Neural cell (in vitro differentiated cells): ENCODE data around the gene SEC24C. TPM values are rescaled to one million over a fixed set of nuclear protein-coding genes. Genes with fewer than 3 reads are reported as not detected.
"Not testable (repeated sequence)": the region's sequence is repeated elsewhere in the genome, so short reads cannot be mapped to it uniquely, and the experiment has no call there.

Experiments used
- H2AFZ ChIP-seq: fragments of 200-600, 300-800 bp; sonication (generic), shearing (Covaris generic); 2 replicates; pipeline ENCODE4 v1.6.0; 2014; ENCODE audit warnings: low read depth, mild to moderate bottlenecking, antibody characterized with exemption, low read length, moderate library complexity
- H3F3A ChIP-seq: fragments of 200-600 bp; shearing (Covaris generic); 2 replicates; pipeline ENCODE4 v1.6.1; 2016; ENCODE audit warnings: mild to moderate bottlenecking, moderate library complexity, mixed read lengths, antibody characterized with exemption, low read length; ENCODE audit not compliant: insufficient read depth, poor library complexity, severe bottlenecking
- H3K27ac ChIP-seq: fragments of 200-600, 300-800 bp; sonication (generic), shearing (Covaris generic); 2 replicates; pipeline ENCODE4 v1.5.1; 2014; ENCODE audit warnings: mild to moderate bottlenecking, low read length, moderate library complexity
- H3K27me3 ChIP-seq: fragments of 300-800, 200-600 bp; sonication (generic), shearing (Covaris generic); 2 replicates; pipeline ENCODE4 v1.6.0; 2014; ENCODE audit warnings: mild to moderate bottlenecking, low read depth, low read length, moderate library complexity; ENCODE audit not compliant: insufficient read depth
- H3K36me3 ChIP-seq: fragments of 300-800, 200-600 bp; sonication (generic), shearing (Covaris generic); 2 replicates; pipeline ENCODE4 v1.5.1; 2014; ENCODE audit warnings: mild to moderate bottlenecking, antibody characterized with exemption, low read length, moderate library complexity; ENCODE audit not compliant: insufficient read depth
- H3K4me2 ChIP-seq: fragments of 300-800, 200-600 bp; sonication (generic), shearing (Covaris generic); 2 replicates; pipeline ENCODE4 v1.6.0; 2014; ENCODE audit warnings: mild to moderate bottlenecking, low read length
- H3K4me3 ChIP-seq: fragments of 300-800, 200-600 bp; sonication (generic), shearing (Covaris generic); 2 replicates; pipeline ENCODE4 v1.5.1; 2014; ENCODE audit warnings: mild to moderate bottlenecking, low read length, moderate library complexity
- H3K79me2 ChIP-seq: fragments of 200-600 bp; shearing (Covaris generic); replicated peaks from 2 replicates; pipeline ENCODE4 v1.6.0; 2014; ENCODE audit warnings: mild to moderate bottlenecking, low read length, moderate library complexity; ENCODE audit not compliant: insufficient read depth
- H3K9ac ChIP-seq: fragments of 300-800, 200-600 bp; sonication (generic), shearing (Covaris generic); 2 replicates; pipeline ENCODE4 v1.6.1; 2016; ENCODE audit warnings: mild to moderate bottlenecking, low read length, mixed read lengths
- H3K9me2 ChIP-seq: fragments of 200-600 bp; shearing (Covaris generic); 2 replicates; pipeline ENCODE4 v1.6.1; 2016; ENCODE audit warnings: mild to moderate bottlenecking, low read length, mixed read lengths; ENCODE audit not compliant: insufficient read depth
- H3K9me3 ChIP-seq: fragments of 200-600, 300-800 bp; sonication (generic), shearing (Covaris generic); 2 replicates; pipeline ENCODE4 v1.6.1; 2016; ENCODE audit warnings: mild to moderate bottlenecking, mixed run types, low read length, moderate library complexity, mixed read lengths
- H4K20me1 ChIP-seq: fragments of 200-600 bp; shearing (Covaris generic); 2 replicates; pipeline ENCODE4 v1.6.1; 2016; ENCODE audit warnings: mild to moderate bottlenecking, mixed run types; ENCODE audit not compliant: insufficient read depth
- CTCF ChIP-seq: fragments of 450-650 bp; IDR thresholded peaks from 2 replicates; pipeline ENCODE4 v1.5.1; 2014; ENCODE audit warnings: antibody characterized with exemption, mild to moderate bottlenecking, moderate library complexity; ENCODE audit not compliant: poor library complexity, severe bottlenecking
- EP300 ChIP-seq: fragments of 450-650 bp; conservative IDR thresholded peaks from 2 replicates; pipeline ENCODE4 v1.6.1; 2014; ENCODE audit warnings: antibody characterized with exemption, mild to moderate bottlenecking, moderate library complexity; ENCODE audit not compliant: poor library complexity, severe bottlenecking
- EZH2 ChIP-seq: fragments of 200-600, 300-800 bp; shearing (Covaris generic), sonication (generic); IDR thresholded peaks from 2 replicates; pipeline ENCODE4 v1.6.1; 2014; ENCODE audit warnings: antibody characterized with exemption, low read length, borderline replicate concordance, mild to moderate bottlenecking; ENCODE audit not compliant: insufficient read depth, poor library complexity, severe bottlenecking
- MXI1 ChIP-seq: fragments of 450-650 bp; conservative IDR thresholded peaks from 2 replicates; pipeline ENCODE4 v1.6.1; 2014; ENCODE audit warnings: antibody characterized with exemption, mild to moderate bottlenecking; ENCODE audit not compliant: poor library complexity, severe bottlenecking
- POLR2AphosphoS5 ChIP-seq: IDR thresholded peaks from 2 replicates; pipeline ENCODE4 v1.6.1; 2012
- RAD21 ChIP-seq: fragments of 450-650 bp; conservative IDR thresholded peaks from 2 replicates; pipeline ENCODE4 v1.6.1; 2014; ENCODE audit warnings: antibody characterized with exemption, mild to moderate bottlenecking, moderate library complexity
- REST ChIP-seq: IDR thresholded peaks from 2 replicates; pipeline ENCODE4 v1.6.1; 2012; ENCODE audit warnings: borderline replicate concordance
- SMC3 ChIP-seq: fragments of 450-650 bp; conservative IDR thresholded peaks from 2 replicates; pipeline ENCODE4 v1.6.1; 2014; ENCODE audit warnings: antibody characterized with exemption, mild to moderate bottlenecking, moderate library complexity; ENCODE audit not compliant: poor library complexity
- TAF1 ChIP-seq: IDR thresholded peaks from 2 replicates; pipeline ENCODE4 v1.6.1; 2012; ENCODE audit warnings: low read depth
- polyA plus RNA-seq: library from polyadenylated mRNA; depleted of rRNA; stranded (reverse); fragments of >200 nt; gene quantifications from 2 replicates; pipeline ENCODE4 v1.2.3, GENCODE V29; 2014

SEC24C gene
- polyA plus RNA-seq, 1 donor from 2014 or later = 43.0 TPM

DNA sequence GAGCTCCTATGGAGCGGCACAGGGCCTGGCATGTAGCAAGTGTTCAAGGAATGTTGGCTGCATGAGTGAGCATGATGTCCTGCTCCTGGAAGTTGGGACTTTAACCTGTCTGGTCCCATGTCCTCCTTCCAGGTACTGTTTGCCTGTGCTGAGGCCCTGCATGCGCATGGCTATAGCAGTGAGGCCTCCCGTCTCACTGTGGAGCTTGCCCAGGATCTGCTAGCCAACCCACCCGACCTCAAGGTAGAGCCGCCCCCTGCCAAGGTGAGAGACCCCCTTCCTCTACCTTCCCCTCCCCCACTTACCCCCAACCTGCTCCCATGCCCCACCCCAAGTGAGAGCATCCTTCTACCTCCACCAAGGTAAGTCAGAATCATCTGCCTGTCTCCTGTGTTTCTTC, 49.3 kb downstream of the SEC24C start:
- Histone ChIP-seq H3K79me2 (no peaks in the 10 kb centered on the region), H3K9ac (no peak overlapping the region), H3K27me3 (no peaks in the 10 kb centered on the region), H3K9me2 (no peaks in the 10 kb centered on the region), H3K36me3 (no peaks in the 10 kb centered on the region), H3K4me2 (no peak overlapping the region), H3K9me3 (no peaks in the 10 kb centered on the region), H2AFZ (no peak overlapping the region), H3F3A (no peaks in the 10 kb centered on the region), H4K20me1 (no peaks in the 10 kb centered on the region), H3K27ac (no peak overlapping the region), H3K4me3 (no peak overlapping the region)
- TF ChIP-seq MXI1 (no peak), TAF1 (no peak), RAD21 (no peak), SMC3 (no peak), POLR2AphosphoS5 (no peak), REST (no peak), CTCF (no peak), EP300 (no peak), EZH2 (no peak)

DNA sequence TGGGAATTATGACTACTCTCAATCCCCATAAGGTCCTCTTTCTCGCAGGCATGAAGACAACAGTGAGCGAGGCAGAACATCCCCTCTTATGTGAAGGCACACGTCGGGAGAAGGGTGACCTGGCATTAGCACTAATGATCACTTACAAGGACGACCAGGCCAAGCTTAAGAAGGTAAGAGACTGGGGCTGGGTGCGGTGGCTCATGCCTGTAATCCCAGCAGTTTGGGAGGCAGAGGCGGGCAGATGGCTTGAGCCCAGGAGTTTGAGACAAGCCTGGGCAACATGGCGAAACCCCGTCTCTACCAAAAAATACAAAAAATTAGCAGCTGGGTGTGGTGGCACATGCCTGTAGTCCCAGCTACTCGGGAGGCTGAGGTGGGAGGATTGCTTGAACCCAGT, 51.3 kb downstream of the SEC24C start:
- H3K9me3 ChIP-seq, H3K36me3 ChIP-seq, H4K20me1 ChIP-seq, H3F3A ChIP-seq, H3K27me3 ChIP-seq, H2AFZ ChIP-seq, H3K4me3 ChIP-seq, H3K79me2 ChIP-seq, H3K27ac ChIP-seq, H3K4me2 ChIP-seq, H3K9ac ChIP-seq, H3K9me2 ChIP-seq: not testable (repeated sequence)

GRCh38 chr10:73796035-73796434, 51.9 kb downstream of the SEC24C start:
- not testable (repeated sequence) for H3F3A ChIP-seq, H3K79me2 ChIP-seq, H3K27ac ChIP-seq, H2AFZ ChIP-seq, H3K9me2 ChIP-seq, H3K4me3 ChIP-seq, H4K20me1 ChIP-seq, H3K27me3 ChIP-seq, H3K9ac ChIP-seq, H3K36me3 ChIP-seq, H3K9me3 ChIP-seq, H3K4me2 ChIP-seq
